ENCODE measurements around the gene HAPLN1.

GRCh38 chr5:83714810-83715209 lies 5.8 kb downstream of the HAPLN1 start:
- TF ChIP-seq POLR2A (IDR thresholded peaks at IDR 0.05) (no peak), CTCF (IDR thresholded peaks at IDR 0.05) (no peak), POLR2AphosphoS5 (IDR thresholded peaks at IDR 0.05) (no peak), EP300 (IDR thresholded peaks at IDR 0.05) (no peak)
